ENCODE data around the gene PXYLP1. TPM values are rescaled to one million over a fixed set of nuclear protein-coding genes. Genes with fewer than 3 reads are reported as not detected.

The PXYLP1 gene
- total RNA-seq, 1 donor from 2014 or later, result 11.6 TPM

DNA sequence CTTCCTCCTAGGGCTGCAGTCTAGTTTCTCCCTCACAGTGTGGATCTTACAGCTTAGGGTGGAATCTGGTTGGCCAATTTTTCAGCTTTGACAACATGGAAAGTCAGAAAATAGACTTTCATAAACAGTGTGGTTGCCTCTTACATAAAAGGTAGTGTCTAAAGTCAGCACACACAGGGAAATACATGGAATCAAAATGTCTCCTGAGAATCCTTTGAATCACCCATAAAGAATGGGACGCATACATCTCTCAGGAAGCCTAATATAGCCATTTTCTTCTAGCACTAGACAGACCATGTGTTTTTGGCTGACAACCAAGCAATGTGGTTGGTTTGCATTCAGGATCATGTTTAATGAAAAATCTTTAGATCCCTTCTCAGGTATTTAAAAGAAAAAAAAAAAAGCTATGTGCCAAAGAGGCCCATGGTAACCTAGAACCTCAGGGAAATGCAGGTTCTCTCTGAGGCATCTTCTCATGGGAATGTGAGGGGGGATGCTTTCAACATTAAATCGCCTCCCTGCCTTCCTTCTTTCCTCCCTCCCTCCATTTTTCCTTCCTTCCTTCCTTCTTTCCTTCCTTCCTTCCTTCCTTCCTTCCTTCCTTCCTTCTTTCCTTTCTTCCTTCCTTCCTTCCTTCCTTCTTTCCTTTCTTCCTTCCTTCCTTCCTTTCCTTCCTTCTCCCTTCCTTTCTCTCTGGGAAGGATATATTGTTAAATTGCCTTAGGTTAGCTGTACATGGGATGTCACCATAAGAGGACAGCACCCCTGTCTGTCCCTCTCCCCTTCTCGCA is 102.4 kb downstream of the PXYLP1 start:
- no peak overlapping the region for H3K4me3 Mint-ChIP-seq
- no peaks in the 10 kb centered on the region for H3K4me1 Mint-ChIP-seq (ENCODE audit: low read depth)
- peaks cover 1% of the 10 kb centered on the region for H3K36me3 Mint-ChIP-seq (ENCODE audit: low read depth)
- no peak overlapping the region for H3K27ac Mint-ChIP-seq
- H3K27me3 Mint-ChIP-seq (ENCODE audit: insufficient read depth), result peaks cover 5% of the 10 kb centered on the region
- no peak for DNase-seq (ENCODE audit: low spot score)
- intact Hi-C loops (cut with micrococcal nuclease), result no loop called here
- no peaks in the 10 kb centered on the region for H3K9me3 Mint-ChIP-seq

DNA sequence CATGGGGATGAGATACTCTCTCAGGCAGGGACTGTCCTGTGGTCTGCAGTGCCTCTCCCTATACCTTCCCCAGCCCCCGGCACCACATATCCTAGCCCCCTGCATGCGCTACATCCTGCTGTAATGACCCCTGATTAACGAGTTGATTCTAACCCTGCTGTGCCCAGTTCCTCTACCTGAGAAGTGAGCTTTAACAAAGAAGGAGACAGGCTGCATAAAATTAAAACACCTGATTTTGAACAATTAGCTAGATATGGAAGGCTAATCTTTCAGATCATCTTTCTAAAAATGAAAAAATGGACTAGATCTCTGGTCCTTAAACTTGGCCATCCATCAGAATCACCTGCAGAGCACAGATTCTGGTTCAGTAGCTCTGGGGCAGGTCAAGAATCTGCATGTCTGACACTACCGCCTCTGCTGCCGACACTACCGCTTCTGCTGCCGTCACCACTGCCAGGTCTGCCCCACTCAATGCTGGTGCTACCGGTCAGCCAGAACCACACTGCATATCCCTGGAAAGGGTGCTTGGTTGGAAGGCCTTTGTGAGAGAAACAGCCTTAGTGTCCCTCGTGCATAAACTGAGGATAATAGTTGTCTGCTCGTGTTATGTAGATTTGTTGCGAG is 103.1 kb downstream of the PXYLP1 start:
- H3K4me3 Mint-ChIP-seq, result no peak overlapping the region
- intact Hi-C loops (cut with micrococcal nuclease), result no loop called here
- H3K4me1 Mint-ChIP-seq (ENCODE audit: low read depth), result no peaks in the 10 kb centered on the region
- peaks cover 5% of the 10 kb centered on the region for H3K27me3 Mint-ChIP-seq (ENCODE audit: insufficient read depth)
- DNase-seq (ENCODE audit: low spot score), result no peak
- H3K36me3 Mint-ChIP-seq (ENCODE audit: low read depth), result peaks cover 1% of the 10 kb centered on the region
- H3K27ac Mint-ChIP-seq, result no peak overlapping the region
- no peaks in the 10 kb centered on the region for H3K9me3 Mint-ChIP-seq

DNA sequence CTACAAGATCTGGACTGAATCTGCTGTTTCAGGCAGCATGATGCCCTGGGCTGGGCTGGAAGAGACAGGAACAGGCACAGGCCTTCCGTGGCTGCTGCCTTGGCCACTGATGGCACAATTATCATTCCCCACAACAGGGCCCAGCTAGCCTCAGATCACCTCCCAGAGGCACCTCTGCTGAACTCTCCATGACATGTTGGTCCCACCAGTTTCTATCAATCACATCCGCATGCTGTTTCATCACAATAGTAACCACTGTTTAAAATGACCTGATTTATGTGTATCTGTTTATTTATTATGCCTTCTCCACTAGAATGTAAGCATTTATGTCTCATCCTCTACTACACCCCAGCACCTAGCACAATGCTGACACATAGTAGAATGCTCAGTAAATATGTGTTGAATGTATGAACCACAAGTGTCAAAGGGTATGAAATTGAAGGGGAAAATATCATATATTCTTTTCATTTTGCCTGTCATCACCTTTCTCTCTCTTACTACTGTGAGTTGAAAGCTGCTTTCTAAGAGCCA is 104.0 kb downstream of the PXYLP1 start:
- H3K36me3 Mint-ChIP-seq (ENCODE audit: low read depth), result peaks cover 1% of the 10 kb centered on the region
- no peaks in the 10 kb centered on the region for H3K4me1 Mint-ChIP-seq (ENCODE audit: low read depth)
- H3K4me3 Mint-ChIP-seq, result no peak overlapping the region
- no peaks in the 10 kb centered on the region for H3K9me3 Mint-ChIP-seq
- no peak for DNase-seq (ENCODE audit: low spot score)
- intact Hi-C loops (cut with micrococcal nuclease), result no loop called here
- peaks cover 5% of the 10 kb centered on the region for H3K27me3 Mint-ChIP-seq (ENCODE audit: insufficient read depth)
- H3K27ac Mint-ChIP-seq, result no peak overlapping the region

DNA sequence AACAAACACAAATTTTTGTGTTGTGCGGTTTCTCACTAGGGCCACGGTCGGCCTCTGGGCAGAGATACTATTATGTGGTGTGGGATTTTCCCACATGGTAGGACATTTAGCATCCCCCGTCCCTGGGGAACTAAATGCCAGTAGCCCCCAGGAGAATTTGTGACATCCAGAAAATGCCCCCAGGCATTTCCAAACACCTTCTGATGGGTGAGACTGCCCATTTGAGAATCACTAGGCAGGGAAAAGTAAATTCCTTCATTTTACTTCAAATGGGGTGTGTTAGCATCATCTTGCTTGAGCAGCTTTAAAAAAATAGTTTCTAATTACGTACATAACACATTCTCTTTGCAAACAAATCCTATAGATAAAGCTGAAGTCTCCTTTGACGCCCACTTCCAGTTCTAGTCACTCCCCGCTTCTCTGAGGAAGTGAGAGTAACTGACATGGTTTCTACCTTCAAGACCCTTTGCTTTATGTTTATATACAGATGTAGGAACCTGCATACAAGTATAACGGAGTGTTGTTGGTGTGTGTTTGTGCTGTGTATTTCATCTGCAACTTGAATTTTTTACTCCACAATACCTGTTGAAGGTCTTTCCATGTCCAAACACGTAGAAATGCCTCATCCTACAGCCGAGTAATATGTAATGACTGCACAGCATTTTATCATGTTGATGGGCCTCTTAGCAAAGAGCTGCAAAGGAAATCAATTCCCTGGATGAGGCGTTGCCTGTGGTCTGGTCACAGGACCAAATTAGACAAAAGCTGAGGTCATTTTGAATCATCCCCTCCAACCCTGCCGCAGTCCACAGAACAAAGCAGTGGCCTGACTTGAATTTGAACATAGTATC is 105.3 kb downstream of the PXYLP1 start:
- no peak for DNase-seq (ENCODE audit: low spot score)
- Mint-ChIP-seq H3K4me1 (ENCODE audit: low read depth) (no peaks in the 10 kb centered on the region), H3K36me3 (ENCODE audit: low read depth) (peaks cover 1% of the 10 kb centered on the region), H3K9me3 (no peaks in the 10 kb centered on the region), H3K27me3 (ENCODE audit: insufficient read depth) (peaks cover 5% of the 10 kb centered on the region), H3K4me3 (no peak overlapping the region), H3K27ac (no peak overlapping the region)
- intact Hi-C loops (cut with micrococcal nuclease), result no loop called here

DNA sequence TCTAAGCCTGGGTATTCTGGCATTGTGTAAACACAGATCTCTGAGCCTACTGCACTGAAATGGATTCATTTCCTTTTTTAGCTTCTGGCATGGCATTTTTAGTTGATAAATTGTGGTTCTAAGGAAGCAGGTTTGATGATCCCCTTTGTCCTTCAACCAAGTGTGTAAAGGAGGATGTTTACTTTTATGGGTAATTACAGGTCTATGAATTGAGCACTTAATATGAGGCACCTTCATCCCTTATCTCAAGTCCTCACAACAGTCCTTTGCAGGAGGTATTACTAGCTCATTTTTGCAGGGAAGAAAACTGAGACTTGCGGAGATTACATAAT is 105.9 kb downstream of the PXYLP1 start:
- Mint-ChIP-seq H3K27ac (no peak overlapping the region), H3K27me3 (ENCODE audit: insufficient read depth) (peaks cover 5% of the 10 kb centered on the region), H3K4me1 (ENCODE audit: low read depth) (no peaks in the 10 kb centered on the region), H3K36me3 (ENCODE audit: low read depth) (peaks cover under 1% of the 10 kb centered on the region), H3K9me3 (no peaks in the 10 kb centered on the region), H3K4me3 (no peak overlapping the region)
- no peak for DNase-seq (ENCODE audit: low spot score)
- intact Hi-C loops (cut with micrococcal nuclease), result no loop called here

DNA sequence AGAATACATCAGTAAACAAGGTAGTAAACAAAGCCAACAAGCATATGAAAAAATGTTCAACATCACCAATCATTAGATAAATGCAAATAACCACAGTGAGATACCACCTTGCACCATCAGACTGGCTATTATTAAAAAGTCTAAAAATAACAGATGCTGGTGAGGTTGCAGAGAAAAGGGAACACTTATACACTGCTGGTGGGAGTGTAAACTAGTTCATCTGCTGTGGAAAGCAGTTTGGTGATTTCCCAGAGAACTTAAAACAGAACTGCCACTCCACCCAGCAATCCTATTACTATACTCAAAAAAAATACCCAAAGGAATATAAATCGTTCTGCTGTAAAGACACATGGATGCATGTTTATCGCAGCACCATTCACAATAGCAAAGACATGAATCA is 106.4 kb downstream of the PXYLP1 start:
- Mint-ChIP-seq H3K27me3 (ENCODE audit: insufficient read depth) (peaks cover 5% of the 10 kb centered on the region), H3K4me1 (ENCODE audit: low read depth) (no peaks in the 10 kb centered on the region), H3K9me3 (no peaks in the 10 kb centered on the region), H3K4me3 (no peak overlapping the region), H3K27ac (no peak overlapping the region), H3K36me3 (ENCODE audit: low read depth) (no peaks in the 10 kb centered on the region)
- intact Hi-C loops (cut with micrococcal nuclease), result no loop called here
- no peak for DNase-seq (ENCODE audit: low spot score)

DNA sequence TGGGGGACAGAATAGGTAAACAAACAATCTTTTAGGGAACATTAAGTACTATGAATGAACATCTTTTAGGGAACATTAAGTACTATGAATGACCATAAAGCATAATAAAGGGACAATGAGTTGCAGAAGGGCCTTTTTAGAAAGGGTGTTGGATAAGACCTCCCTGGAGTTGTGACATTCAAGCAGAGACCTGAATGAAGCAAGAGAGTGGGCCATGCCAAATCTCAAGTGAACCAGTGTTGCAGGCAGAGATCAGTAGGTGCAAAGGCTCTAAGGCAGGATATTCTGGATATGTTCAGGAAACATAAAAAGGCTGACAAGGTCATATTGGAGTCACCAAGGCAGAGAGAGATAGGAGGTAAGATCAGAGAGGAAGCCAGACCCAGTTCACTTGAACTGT is 107.3 kb downstream of the PXYLP1 start:
- Mint-ChIP-seq H3K4me3 (no peak overlapping the region), H3K27me3 (ENCODE audit: insufficient read depth) (peaks cover 5% of the 10 kb centered on the region), H3K27ac (no peak overlapping the region), H3K4me1 (ENCODE audit: low read depth) (no peaks in the 10 kb centered on the region), H3K9me3 (no peaks in the 10 kb centered on the region), H3K36me3 (ENCODE audit: low read depth) (no peaks in the 10 kb centered on the region)
- intact Hi-C loops (cut with micrococcal nuclease), result no loop called here
- DNase-seq (ENCODE audit: low spot score), result no peak

DNA sequence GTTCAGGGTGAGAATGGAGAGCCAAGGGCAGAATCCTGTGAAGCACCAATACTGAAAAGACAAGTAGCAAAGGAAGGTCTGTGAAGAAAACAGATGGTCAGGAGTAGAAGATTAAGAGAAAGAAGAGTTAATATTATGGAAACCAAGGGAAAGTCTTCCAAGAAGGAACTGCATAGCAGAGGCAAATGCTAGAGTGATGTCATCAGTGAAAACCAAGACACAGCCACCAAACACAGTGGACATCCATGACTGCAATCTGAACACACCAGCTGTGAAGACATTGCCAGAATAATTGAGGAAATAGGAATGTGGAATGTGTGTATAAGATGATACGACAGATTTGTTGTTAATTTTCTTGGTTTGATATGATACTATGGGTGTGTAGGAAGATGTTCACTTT is 109.9 kb downstream of the PXYLP1 start:
- Mint-ChIP-seq H3K4me3 (no peak overlapping the region), H3K9me3 (no peaks in the 10 kb centered on the region)
- intact Hi-C loops (cut with micrococcal nuclease), result no loop called here

DNA sequence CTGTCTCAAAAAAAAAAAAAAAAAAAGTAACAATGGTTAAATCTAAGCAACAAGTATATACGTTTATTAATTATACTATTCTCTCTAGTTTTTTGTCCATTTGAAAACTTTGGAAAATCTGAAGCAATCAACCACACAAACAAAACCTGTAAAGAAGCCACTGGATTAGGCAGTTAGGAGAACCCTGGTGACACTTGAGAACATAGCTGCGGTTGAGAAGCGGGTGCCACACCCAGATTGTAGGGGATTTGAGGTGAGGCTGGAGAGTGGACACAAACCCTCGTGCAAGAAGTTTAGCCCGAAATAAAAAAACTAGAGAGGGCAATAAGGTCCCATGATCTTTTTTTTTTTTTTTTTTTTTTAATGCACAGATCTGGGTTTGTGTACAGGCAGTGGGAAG is 110.8 kb downstream of the PXYLP1 start:
- Mint-ChIP-seq H3K27me3 (ENCODE audit: insufficient read depth) (no peaks in the 10 kb centered on the region), H3K27ac (no peak overlapping the region), H3K4me1 (ENCODE audit: low read depth) (no peaks in the 10 kb centered on the region), H3K36me3 (ENCODE audit: low read depth) (no peaks in the 10 kb centered on the region), H3K9me3 (no peaks in the 10 kb centered on the region), H3K4me3 (no peak overlapping the region)
- intact Hi-C loops (cut with micrococcal nuclease), result no loop called here
- no peak for DNase-seq (ENCODE audit: low spot score)

More for the DNA sequence above, 109.9 kb downstream of the PXYLP1 start:
- no peaks in the 10 kb centered on the region for H3K27me3 Mint-ChIP-seq (ENCODE audit: insufficient read depth)
- H3K36me3 Mint-ChIP-seq (ENCODE audit: low read depth), result no peaks in the 10 kb centered on the region
- H3K4me1 Mint-ChIP-seq (ENCODE audit: low read depth), result no peaks in the 10 kb centered on the region
- no peak for DNase-seq (ENCODE audit: low spot score)
- no peak overlapping the region for H3K27ac Mint-ChIP-seq

DNA sequence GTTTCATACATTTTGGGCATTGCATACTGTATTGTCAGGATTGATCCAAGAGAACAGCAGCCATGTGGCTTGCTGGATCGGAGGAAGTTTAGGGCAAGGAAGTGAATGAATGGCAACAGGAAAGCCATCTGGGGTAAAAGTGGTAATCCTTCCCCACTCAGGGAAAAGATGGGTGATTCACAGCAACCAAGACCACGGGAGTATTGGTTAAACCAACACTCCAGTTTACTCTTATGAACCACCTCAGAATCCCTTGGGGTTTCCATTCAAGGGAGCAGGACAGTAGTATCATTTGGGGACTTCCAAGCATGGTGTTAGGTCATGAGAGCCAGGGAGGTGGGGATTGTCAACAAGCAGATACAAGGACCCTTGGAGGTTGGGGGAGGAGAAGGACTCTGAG is 111.5 kb downstream of the PXYLP1 start:
- Mint-ChIP-seq H3K4me1 (ENCODE audit: low read depth) (no peaks in the 10 kb centered on the region), H3K4me3 (no peak overlapping the region), H3K9me3 (no peaks in the 10 kb centered on the region), H3K27me3 (ENCODE audit: insufficient read depth) (no peaks in the 10 kb centered on the region), H3K27ac (no peak overlapping the region), H3K36me3 (ENCODE audit: low read depth) (no peaks in the 10 kb centered on the region)
- DNase-seq (ENCODE audit: low spot score), result no peak
- intact Hi-C loops (cut with micrococcal nuclease), result no loop called here

DNA sequence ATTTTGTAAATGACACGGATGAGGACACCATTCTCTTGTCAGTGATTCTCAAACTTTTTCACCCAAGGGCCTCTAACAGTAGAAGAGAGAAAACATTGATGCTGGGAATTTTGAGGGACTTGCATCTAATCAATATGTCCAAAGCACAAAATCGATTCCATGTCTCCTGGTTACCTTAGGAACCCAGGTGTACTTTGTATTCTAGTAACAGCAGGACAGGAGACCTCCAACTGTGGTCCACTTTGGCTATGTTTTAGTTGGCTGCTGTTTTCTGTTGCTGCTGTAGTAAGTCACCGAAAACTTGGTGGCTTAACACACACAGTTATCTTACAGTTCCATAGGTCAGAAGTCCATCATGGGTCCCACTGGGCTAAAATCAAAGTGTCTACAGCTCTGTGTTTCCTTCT is 112.2 kb downstream of the PXYLP1 start:
- Mint-ChIP-seq H3K36me3 (ENCODE audit: low read depth) (no peaks in the 10 kb centered on the region), H3K4me3 (no peak overlapping the region), H3K27me3 (ENCODE audit: insufficient read depth) (no peaks in the 10 kb centered on the region), H3K9me3 (no peaks in the 10 kb centered on the region), H3K4me1 (ENCODE audit: low read depth) (no peaks in the 10 kb centered on the region), H3K27ac (no peak overlapping the region)
- intact Hi-C loops (cut with micrococcal nuclease), result no loop called here
- DNase-seq (ENCODE audit: low spot score), result no peak
